Stimulated activated CD4-positive, alpha-beta T cell treated with anti-CD3 and anti-CD28 coated beads, Interleukin-4, amount 100 ng/mL, for 48 hours (primary cell): ENCODE results near the gene STK25.
"Not testable (repeated sequence)": the region's sequence is repeated elsewhere in the genome, so short reads cannot be mapped to it uniquely, and the experiment has no call there.

ENCODE experiments used
- DNase-seq, 2 donors: peaks; one replicate each; pipeline ENCODE4 v3.0.0-alpha.2; 2020; ENCODE audit warnings: low read depth in 2 of 2

The STK25 gene

DNA sequence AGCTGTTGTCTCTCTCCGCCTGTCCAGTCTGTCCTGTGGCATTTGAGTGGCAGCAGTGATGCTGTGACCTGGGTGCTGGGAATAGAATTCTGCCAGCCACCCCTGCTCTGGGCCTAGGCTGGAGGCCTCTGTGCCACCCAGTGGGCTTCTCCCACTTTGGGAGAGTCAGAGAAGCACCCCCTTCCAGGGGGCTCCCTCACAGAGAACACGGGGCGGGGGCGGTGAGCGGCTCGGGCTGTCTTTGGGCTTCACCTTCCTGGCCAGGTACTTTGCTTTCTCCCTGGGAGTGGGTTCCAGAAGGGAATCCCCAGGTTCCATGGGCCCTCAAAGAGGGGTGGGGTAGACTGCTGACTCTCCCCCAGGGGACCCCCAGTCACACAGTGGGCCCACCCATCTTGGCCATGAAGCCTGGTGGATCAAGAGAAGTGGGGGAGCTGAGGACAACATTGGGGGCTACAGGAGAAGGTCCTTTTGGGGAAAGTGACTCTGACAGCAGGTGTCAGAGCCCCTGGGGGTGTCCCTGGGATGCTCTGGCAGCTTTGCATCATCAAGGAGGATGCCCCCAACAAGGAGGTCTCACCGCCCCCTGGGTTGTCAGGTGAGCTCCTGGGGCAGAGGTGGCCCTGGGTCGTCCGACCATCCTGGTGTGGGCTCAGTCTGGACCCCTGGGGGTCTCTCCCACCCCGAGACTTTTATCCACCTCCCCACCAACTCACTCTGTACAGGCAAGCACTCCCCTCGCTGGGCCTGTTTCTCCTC is 31.4 kb upstream of the STK25 start:
- no peak for DNase-seq

GRCh38 chr2:241538838-241539615 is 30.6 kb upstream of the STK25 start:
- DNase-seq: no peak

- no peak for DNase-seq
Measured at GRCh38 chr2:241535871-241536655, 27.7 kb upstream of the STK25 start.

DNA sequence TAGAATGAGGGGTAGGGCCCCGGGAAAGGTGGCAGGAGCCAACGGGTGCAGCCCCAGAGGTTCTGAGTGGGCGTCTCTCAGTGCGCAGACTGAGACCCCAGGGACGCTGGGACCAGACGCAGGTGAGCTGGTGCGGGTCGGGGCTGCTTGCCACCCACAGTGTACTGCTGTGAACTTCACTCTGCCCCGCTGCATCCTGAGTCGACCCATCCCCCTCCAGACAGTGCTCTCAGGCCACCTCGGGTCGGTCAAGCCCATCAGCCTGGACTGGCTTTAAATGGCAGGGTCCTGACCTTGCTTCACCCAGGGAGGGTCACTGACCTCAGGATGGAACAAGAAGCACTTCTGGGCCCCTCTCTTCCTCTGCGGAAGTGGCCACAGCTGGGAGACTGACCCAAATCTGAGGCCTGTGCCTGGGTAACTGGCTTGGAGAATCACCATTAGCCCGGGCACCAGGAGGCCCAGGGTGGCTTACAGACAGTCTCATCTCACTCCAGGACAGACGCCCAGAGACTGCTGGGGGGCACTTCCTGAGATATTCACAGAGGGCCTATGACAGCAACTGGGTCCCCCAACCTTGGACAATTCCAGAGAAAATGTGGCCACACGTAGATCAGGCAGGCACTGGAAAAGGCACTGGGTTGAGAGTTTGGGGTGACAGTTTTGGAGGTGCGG is 26.5 kb upstream of the STK25 start:
- no peak for DNase-seq

- DNase-seq: no peak
Measured at GRCh38 chr2:241534293-241534692, 25.9 kb upstream of the STK25 start.

GRCh38 chr2:241532733-241533601 is 24.6 kb upstream of the STK25 start:
- no peak for DNase-seq

DNA sequence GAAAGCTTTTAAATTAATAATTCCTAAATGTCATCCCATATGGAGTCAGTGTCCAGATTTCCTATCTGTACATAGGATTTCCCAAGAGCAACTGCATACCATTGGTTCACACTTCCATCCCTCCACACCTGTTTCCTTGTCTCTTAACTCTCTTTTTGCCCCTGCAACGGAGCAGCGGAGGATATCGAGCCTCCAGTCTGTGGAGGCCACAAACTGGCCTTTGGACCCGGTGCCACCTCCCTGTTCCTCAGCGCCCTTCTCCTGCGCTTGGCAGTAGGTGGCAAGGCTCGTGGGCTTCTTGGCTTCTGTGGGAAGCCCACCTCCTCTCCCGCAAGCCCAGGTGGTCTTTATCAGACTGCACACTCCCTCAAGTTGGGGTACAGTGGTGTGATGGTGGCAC is 23.8 kb upstream of the STK25 start:
- no peak for DNase-seq

DNA sequence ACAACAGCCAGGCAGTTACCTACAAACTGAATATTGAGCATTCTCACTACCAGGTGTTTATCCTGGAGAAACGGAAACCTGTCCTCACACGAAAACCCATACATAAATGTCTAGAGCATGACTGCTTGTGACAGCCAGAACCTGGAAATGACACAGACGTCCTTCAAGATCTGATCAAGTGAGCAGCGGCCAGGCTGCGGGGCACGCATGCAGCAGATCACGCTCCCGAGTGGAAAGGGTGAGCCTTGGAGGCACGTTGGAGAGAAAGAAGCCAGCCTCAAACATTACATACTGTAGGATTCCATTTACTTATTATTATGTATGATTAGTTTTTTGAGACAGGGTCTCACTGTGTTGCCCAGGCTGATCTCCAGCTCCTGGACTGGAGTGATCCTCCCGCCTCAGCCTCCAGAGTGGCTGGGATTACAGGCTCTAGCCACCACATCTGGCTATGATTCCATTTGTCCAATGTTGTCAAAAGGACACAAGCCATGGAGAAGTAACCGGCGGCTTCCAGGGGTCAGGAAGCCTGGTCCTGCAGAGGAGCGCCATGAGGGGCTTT is 22.9 kb upstream of the STK25 start:
- no peak for DNase-seq

DNA sequence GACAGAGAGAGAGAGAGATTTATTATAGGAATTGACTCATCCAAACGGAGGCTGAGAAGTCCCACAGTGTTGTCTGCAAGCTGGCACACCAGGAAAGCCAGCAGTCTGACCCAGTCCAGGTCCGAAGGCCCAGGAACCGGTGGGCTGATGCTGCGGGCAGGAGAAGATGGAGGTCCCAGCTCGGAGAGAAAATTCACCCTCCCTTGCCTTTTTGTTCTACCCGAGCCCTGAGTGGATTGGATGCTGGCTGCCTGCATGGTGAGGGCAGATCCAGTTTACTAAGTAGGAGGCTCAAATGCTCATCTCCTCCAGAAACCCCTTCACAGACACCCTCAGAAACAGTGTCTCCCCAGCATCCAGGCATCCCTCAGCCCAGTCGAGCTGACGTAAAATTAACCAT is 22.2 kb upstream of the STK25 start:
- DNase-seq: no peak

DNA sequence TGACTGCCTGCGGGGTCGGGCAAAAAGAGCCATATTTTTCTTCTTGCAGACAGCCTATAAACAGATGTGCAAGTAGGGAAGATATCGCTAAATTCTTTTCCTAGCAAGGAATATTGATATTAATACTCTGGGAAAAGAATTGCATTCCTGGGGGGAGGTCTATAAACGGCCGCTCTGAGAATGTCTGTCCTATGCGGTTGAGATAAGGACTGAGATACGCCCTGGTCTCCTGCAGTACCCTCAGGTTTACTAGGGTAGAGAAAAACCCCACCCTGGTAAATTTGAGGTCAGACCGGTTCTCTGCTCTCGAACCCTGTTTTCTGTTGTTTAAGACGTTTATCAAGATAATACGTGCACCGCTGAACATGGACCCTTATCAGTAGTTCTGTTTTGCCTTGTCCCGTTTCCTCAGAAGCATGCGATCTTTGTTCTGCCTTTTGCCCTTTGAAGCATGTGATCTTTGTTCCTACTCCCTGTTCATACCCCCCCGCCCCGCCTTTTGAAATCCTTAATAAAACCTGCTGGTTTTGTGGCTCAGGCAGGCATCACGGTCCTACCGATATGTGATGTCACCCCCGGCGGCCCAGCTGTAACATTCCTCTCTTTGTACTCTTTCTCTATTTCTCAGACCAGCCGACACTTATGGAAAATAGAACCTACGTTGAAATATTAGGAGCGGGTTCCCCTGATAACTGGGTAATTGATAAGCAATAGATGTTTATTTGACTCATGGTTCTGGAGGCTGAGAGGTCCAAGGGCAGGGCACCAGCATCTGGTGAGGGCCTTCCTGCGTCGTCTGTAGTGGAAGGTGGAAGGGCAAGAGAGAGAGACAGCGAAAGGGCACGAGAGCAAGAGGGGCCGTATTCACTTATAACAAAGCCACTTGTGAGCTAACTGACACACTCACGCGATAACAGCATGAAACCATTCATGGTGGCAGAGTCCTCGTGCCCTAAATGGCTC is 17.7 kb upstream of the STK25 start:
- DNase-seq: not testable (repeated sequence)

DNA sequence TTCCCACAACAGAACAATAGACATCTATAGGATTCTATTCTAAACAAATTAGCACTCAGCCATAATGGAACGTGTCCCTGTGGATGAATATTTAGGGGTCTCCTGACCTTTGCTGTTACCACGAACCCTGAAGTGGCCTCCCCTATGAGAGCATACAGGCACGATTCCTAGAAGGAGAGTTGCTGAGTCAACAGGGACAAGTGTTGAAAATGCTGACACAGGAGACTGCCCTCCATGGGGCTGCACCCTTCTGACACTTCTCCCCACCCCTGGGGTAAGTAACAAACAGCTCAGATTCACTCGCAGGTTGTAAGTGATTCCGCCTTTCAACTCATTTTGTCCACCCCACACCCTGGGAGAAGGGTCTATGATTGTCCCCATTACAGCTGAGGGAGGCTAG is 14.1 kb upstream of the STK25 start:
- DNase-seq: no peak

DNA sequence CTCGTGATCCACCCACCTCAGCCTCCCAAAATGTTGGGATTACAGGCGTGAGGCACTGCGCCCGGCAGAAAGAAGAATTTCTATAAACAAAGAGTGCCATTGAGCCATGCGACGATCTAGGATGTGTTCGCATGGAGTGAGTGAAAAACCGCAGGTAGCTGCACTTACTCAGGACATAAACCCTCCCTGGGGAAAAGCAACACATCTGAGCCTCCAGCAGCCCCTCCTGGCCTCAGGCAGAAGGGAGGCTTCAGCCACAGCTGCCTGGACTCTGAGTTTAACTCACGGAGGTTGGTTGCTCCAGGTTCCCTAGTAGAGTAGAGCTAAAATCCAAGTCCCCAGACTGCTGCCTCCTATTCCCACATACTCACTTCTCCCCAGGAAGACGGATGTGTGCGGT is 11.3 kb upstream of the STK25 start:
- no peak for DNase-seq

GRCh38 chr2:241517297-241517696 is 8.9 kb upstream of the STK25 start:
- no peak for DNase-seq

DNA sequence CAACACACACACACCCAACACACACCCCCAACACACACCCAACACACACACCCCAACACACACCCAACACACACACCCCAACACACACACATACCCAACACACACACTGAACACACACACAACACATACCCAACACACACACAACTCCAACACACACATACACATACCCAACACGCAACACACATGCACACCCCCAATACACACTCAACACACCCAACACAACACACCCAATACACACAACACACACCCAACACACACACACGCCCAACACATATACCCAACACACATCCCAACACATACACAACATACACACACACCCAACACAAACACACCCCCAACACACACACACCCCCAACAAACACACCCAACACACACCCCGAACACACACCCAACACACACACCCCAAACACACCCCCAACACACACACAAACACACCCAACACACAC is 8.2 kb upstream of the STK25 start:
- DNase-seq: no peak

DNA sequence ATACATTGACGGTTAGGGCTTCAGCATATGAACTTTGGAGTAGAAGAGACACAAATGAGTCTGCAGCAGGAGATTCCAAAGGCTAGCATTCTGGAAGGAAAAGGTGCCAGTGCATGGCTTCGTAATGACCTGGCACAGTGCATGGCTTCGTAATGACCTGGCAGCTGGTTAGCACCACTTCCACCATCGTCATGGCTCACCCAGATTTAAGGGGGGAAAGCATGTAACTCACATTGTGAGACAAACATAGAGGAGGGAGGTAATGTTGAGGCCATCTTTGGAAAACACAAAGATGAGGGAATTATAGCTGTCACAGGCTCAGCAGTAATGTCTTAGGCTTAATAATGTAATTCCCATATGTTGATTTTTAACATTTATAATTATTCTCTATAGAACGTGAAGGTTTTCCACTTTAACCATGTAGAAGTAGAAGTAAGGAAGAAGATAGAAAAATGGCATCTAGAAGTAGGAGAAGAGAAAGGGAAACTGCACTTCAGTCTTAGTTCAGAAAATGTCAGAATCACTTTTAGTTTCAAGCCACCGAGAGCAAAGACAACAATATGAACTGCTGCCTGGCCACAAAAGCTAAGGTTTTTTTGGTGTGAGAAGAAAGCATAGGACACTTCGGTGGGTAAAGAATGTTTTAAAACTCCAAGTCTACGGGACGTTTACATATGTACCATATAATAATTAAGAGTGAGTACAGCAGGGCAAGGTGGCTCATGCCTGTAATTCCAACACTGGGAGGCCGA is 6.8 kb upstream of the STK25 start:
- DNase-seq: no peak

DNA sequence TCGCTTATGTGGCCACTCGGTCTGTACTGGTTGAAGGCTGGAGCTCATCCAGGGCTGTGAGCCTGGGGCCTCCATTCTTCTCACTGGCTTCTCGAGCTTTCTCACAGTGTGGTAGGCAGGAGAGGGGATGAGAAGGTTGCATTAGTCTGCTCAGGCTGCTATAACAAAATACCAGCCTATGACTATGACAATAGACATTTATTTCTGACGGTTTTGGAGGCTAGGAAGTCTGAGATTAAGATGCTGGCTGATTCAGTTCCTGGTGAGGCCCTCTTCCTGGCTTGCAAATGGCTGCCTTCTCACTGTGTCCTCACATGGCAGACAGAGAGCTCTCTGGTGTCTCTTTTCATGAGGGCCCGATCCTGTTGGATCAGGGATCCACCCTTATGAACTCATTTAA is 6.2 kb upstream of the STK25 start:
- DNase-seq: no peak

DNA sequence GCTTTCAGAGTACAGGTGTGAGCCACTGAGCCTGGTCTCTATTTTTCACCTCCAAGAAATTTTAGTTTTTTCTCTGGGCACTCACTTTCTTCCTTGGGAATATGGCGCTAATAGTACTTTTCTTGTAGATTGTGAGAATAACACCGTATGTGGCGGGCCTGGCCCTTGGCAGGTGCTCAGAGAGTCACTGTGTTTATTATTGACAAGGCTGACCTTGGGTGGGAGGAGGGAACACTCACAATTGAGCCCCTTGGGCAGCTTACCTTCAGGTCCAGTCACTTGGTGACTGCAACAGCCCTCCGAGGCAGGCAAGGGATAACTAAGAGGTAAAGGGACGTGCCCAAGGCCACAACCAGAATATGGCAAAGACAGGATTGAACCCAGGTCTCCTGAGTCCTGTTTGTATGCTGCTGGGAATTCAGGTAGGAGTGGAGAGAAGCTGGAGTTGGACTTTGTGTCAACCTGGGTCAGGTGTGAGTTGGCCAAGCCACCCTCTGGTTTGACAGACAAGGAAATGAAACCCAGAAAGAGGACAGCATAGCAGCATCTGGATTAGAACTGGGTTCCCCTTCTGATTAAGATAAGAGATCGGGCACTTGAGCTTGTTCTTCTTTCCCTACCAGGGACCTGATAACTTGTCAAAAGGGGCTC is 2.8 kb upstream of the STK25 start:
- DNase-seq: no peak

GRCh38 chr2:241509155-241509784 is 886 bp upstream of the STK25 start:
- DNase-seq: no peak
